GM12878 (cell line): ENCODE measurements around the gene SIK3. TPM values are rescaled to one million over a fixed set of nuclear protein-coding genes. Genes with fewer than 3 reads are reported as not detected.

ENCODE experiments used
- ATAC-seq: fragments of 200-7000 bp; cut with Tn5 transposase; 3 replicates; pipeline ENCODE4 v1.9.1; 2020; ENCODE audit warnings: mild to moderate bottlenecking, moderate library complexity
- BruUV-seq: library from RNA; stranded (reverse); fragments of 400-500 nt; replicated peaks from 2 replicates; lab custom pipeline; 2021; lab: Mats Ljungman, UMichigan
- CTCF ChIA-PET: fragments of 300-600 bp; sonication (Branson Sonifier 250); formaldehyde crosslinking; extraction: SDS; loops from one replicate; lab custom pipeline; 2021; ENCODE audit warnings: inconsistent platforms; lab: Yijun Ruan, JAX
- POLR2A ChIA-PET: fragments of 350-600 bp; formaldehyde crosslinking; extraction: SDS; loops from one replicate; lab custom pipeline; 2021; ENCODE audit warnings: inconsistent platforms; lab: Charles Lee
- RAD21 ChIA-PET: fragments of 300-600 bp; sonication (Branson Sonifier 250); formaldehyde crosslinking; loops from one replicate; lab custom pipeline; 2023; ENCODE audit warnings: antibody characterized with exemption; ENCODE audit not compliant: unreplicated experiment; lab: Charles Lee
- SMC1A ChIA-PET: fragments of 300-600 bp; sonication (Branson Sonifier 250); formaldehyde crosslinking; loops from one replicate; lab custom pipeline; 2023; ENCODE audit not compliant: unreplicated experiment, uncharacterized antibody; lab: Charles Lee
- DNase-seq: peaks from one replicate; pipeline ENCODE4 v3.0.0-alpha.2; 2011; ENCODE audit warnings: low read depth, low spot score
- FAIRE-seq: peaks from 3 replicates; lab custom pipeline; 2011; peaks lifted over from hg19 to GRCh38; lab: Jason Lieb, UNC
- H2AFZ ChIP-seq: 2 replicates; pipeline ENCODE4 v1.6.0; 2011; ENCODE audit warnings: low read depth, low read length, control low read depth; ENCODE audit not compliant: control insufficient read depth
- H3K27ac ChIP-seq: 2 replicates; pipeline ENCODE4 v1.5.1; 2011; ENCODE audit warnings: control low read depth; ENCODE audit not compliant: control insufficient read depth, insufficient read depth
- H3K27me3 ChIP-seq, 2 experiments: replicated peaks in 1 of 2; 2 replicates each; pipeline versions ENCODE4 v1.6.0 to v1.6.1; 2011; ENCODE audit warnings: low read length in 1 of 2; ENCODE audit not compliant: control insufficient read depth in 2 of 2, insufficient read depth in 2 of 2
- H3K36me3 ChIP-seq, 2 experiments: 2 replicates each; pipeline ENCODE4 v1.5.1; 2011; ENCODE audit warnings: low read length in 1 of 2; ENCODE audit not compliant: control insufficient read depth in 2 of 2, insufficient read depth in 2 of 2
- H3K4me1 ChIP-seq: 2 replicates; pipeline ENCODE4 v1.6.1; 2011; ENCODE audit warnings: mild to moderate bottlenecking, low read length, moderate library complexity, mixed read lengths; ENCODE audit not compliant: control insufficient read depth, insufficient read depth
- H3K4me2 ChIP-seq: 2 replicates; pipeline ENCODE4 v1.6.0; 2011; ENCODE audit warnings: control low read depth; ENCODE audit not compliant: control insufficient read depth, insufficient read depth
- H3K4me3 ChIP-seq: fragments of 200-600 bp; sonication (generic); 2 replicates; pipeline ENCODE4 v1.5.1; 2016
- H3K79me2 ChIP-seq: 2 replicates; pipeline ENCODE4 v1.6.0; 2011; ENCODE audit warnings: low read length; ENCODE audit not compliant: control insufficient read depth, insufficient read depth
- H3K9ac ChIP-seq: 2 replicates; pipeline ENCODE4 v1.8.0; 2011; ENCODE audit warnings: low read length, control low read depth, mixed read lengths; ENCODE audit not compliant: control insufficient read depth, insufficient read depth
- H3K9me3 ChIP-seq: replicated peaks from 3 replicates; pipeline ENCODE4 v1.5.1; 2011; ENCODE audit warnings: mild to moderate bottlenecking, low read length; ENCODE audit not compliant: control insufficient read depth, insufficient read depth
- H4K20me1 ChIP-seq: 2 replicates; pipeline ENCODE4 v1.6.0; 2011; ENCODE audit not compliant: control insufficient read depth, insufficient read depth
- ASH2L ChIP-seq: fragments of 300-600, 200-600 bp; sonication (generic); IDR thresholded peaks from 2 replicates; pipeline ENCODE4 v1.6.1; 2017; ENCODE audit warnings: low read depth, mild to moderate bottlenecking, borderline replicate concordance
- CBX5 ChIP-seq: sonication (generic); IDR thresholded peaks from 2 replicates; pipeline ENCODE4 v1.6.1; 2016; ENCODE audit warnings: low read depth, moderate library complexity, mild to moderate bottlenecking, inconsistent platforms
- ETV6 ChIP-seq, 2 experiments: fragments of 450-650 bp in 1 of 2; IDR thresholded peaks in 1 of 2; conservative IDR thresholded peaks in 1 of 2; 2 replicates each; pipeline ENCODE4 v1.6.1; 2014; ENCODE audit warnings: antibody characterized with exemption in 1 of 2, borderline replicate concordance in 1 of 2, low read depth in 1 of 2, mild to moderate bottlenecking in 1 of 2, moderate library complexity in 1 of 2
- FOXK2 ChIP-seq: fragments of 450-650 bp; IDR thresholded peaks from 2 replicates; pipeline ENCODE4 v1.6.1; 2017; ENCODE audit warnings: mild to moderate bottlenecking, moderate library complexity
- KDM1A ChIP-seq: fragments of 200-600 bp; sonication (generic); IDR thresholded peaks from 2 replicates; pipeline ENCODE4 v1.6.1; 2016; ENCODE audit warnings: borderline replicate concordance
- LARP7 ChIP-seq: fragments of 450-650 bp; IDR thresholded peaks from 2 replicates; pipeline ENCODE4 v1.6.1; 2017; ENCODE audit warnings: mild to moderate bottlenecking
- PAX8 ChIP-seq: fragments of 450-650 bp; IDR thresholded peaks from 2 replicates; pipeline ENCODE4 v1.6.1; 2017; ENCODE audit warnings: mild to moderate bottlenecking, moderate library complexity
- POU2F2 ChIP-seq: IDR thresholded peaks from 3 replicates; pipeline ENCODE4 v1.6.1; 2011; ENCODE audit warnings: low read depth, mild to moderate bottlenecking, low read length, borderline replicate concordance
- RAD51 ChIP-seq: fragments of 450-650 bp; IDR thresholded peaks from 2 replicates; pipeline ENCODE4 v1.6.1; 2016; ENCODE audit warnings: moderate library complexity, mild to moderate bottlenecking, inconsistent platforms
- SIN3A ChIP-seq: IDR thresholded peaks from 2 replicates; pipeline ENCODE4 v1.6.1; 2012; ENCODE audit warnings: low read depth, low read length, improper control_type of control experiment
- SIX5 ChIP-seq: IDR thresholded peaks from 2 replicates; pipeline ENCODE4 v1.6.1; 2011; ENCODE audit warnings: mild to moderate bottlenecking, low read depth, low read length, moderate library complexity; ENCODE audit not compliant: severe bottlenecking
- TARDBP ChIP-seq: IDR thresholded peaks from 2 replicates; pipeline ENCODE4 v1.6.1; 2016; ENCODE audit warnings: borderline replicate concordance
- TBL1XR1 ChIP-seq: IDR thresholded peaks from 2 replicates; pipeline ENCODE4 v1.6.1; 2012; ENCODE audit warnings: low read depth, low read length, improper control_type of control experiment
- TCF12 ChIP-seq: IDR thresholded peaks from 2 replicates; pipeline ENCODE4 v1.6.1; 2011; ENCODE audit warnings: low read depth, mild to moderate bottlenecking, low read length
- ZNF622 ChIP-seq: fragments of 450-650 bp; IDR thresholded peaks from 2 replicates; pipeline ENCODE4 v1.6.1; 2017; ENCODE audit warnings: mild to moderate bottlenecking, inconsistent platforms
- WGBS: methylation state at CpG from one replicate; pipeline ENCODE4 v1.1.6; 2016; ENCODE audit warnings: low lambda C conversion rate; ENCODE audit not compliant: insufficient replicate concordance, insufficient coverage; ENCODE audit errors: missing lambda C conversion rate; 5-methylcytosine and 5-hydroxymethylcytosine counted together
- in situ Hi-C: fragments of 300-500 bp; cut with MboI; formaldehyde crosslinking; loops from 9 replicates; pipeline ENCODE4 v1.14.3; 2018; ENCODE audit warnings: mixed read lengths
- intact Hi-C: fragments of 100-400 bp; cut with micrococcal nuclease; formaldehyde crosslinking; loops from one replicate; pipeline ENCODE4 v1.14.2; 2022; ENCODE audit not compliant: unreplicated experiment
- polyA plus RNA-seq, 11 experiments: library from polyadenylated mRNA; depleted of rRNA in 4 of 11; unstranded in 6 of 11; stranded (reverse) in 5 of 11; fragments of >200 nt; fragmentation: Nextera tagmentation in 4 of 11; fragmentation: Illumina TruSeq in 1 of 11; extraction: Ambion mirVana in 4 of 11; extraction: Trizol in 1 of 11; gene quantifications; 1 replicate in 1 of 11; 2 replicates in 10 of 11; pipeline versions ENCODE4 v1.2.1 to v1.2.3, GENCODE V29; 2011 to 2016; ENCODE audit warnings: inconsistent platforms in 2 of 11, missing spikeins in 2 of 11, low read depth in 1 of 11
- total RNA-seq, 4 experiments: library from RNA; depleted of rRNA in 3 of 4; stranded (reverse); fragments of >200 nt in 3 of 4; fragmentation: Illumina TruSeq in 1 of 4; extraction: Trizol in 1 of 4; gene quantifications; 2 replicates each; pipeline versions ENCODE4 v1.2.1 to v1.2.3, GENCODE V29; 2013 to 2021
- TF ChIP-seq, protein P1 (sequence below): IDR thresholded peaks from 2 replicates; pipeline ENCODE4 v1.6.1; 2011; ENCODE audit warnings: low read depth, low read length, improper control_type of control experiment, borderline replicate concordance
- TF ChIP-seq, protein P2 (sequence below): IDR thresholded peaks from 2 replicates; pipeline ENCODE4 v1.6.1; 2012; ENCODE audit warnings: low read depth, low read length, improper control_type of control experiment
- TF ChIP-seq, protein P3 (sequence below): fragments of 450-650 bp; IDR thresholded peaks from 2 replicates; pipeline ENCODE4 v1.6.1; 2017; ENCODE audit warnings: low read depth, mild to moderate bottlenecking, moderate library complexity

SIK3 gene
- total and polyA plus RNA-seq, 10 of the 15 experiments (the other 5 are each of a cell fraction or from before 2014, with no cell fraction given): 2.5 to 31.9 (median 11.1) TPM

DNA sequence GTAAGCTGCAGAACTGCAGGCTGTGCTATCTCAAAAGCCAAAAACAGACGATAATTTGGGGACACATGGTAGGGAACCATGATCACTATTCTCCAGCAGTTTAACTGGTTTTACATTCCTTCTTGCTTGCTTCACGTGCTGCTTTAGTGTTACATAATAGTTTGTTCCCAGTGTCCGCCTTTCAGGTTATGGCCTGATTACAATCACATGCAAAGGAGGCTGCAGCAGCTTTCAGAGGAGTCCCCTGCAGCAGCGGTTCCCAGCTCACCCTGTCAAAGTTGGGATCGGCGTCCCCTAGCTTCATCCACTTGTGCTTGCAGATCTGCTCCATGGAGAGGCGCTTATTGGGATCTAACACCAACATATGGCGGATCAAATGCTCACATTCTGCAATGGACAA is 221.6 kb downstream of the SIK3 start:
- no TSS peak for BruUV-seq
- TF ChIP-seq TCF12 (no peak), SIX5 (no peak), CBX5 (no peak), TARDBP (no peak), FOXK2 (no peak), SIN3A (no peak), ETV6 (conservative IDR thresholded peaks at IDR 0.05 in 1 of 2, IDR thresholded peaks at IDR 0.05 in 1 of 2; ENCODE audit: borderline replicate concordance in 1 of 2, low read depth in 1 of 2) (no peak), LARP7 (no peak), TBL1XR1 (no peak), KDM1A (no peak), PAX8 (no peak), POU2F2 (no peak), ASH2L (no peak), RAD51 (no peak), ZNF622 (no peak)
- TF ChIP-seq, protein P1, sequence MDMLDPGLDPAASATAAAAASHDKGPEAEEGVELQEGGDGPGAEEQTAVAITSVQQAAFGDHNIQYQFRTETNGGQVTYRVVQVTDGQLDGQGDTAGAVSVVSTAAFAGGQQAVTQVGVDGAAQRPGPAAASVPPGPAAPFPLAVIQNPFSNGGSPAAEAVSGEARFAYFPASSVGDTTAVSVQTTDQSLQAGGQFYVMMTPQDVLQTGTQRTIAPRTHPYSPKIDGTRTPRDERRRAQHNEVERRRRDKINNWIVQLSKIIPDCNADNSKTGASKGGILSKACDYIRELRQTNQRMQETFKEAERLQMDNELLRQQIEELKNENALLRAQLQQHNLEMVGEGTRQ: no peak
- TF ChIP-seq, protein P2, sequence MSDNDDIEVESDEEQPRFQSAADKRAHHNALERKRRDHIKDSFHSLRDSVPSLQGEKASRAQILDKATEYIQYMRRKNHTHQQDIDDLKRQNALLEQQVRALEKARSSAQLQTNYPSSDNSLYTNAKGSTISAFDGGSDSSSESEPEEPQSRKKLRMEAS: no peak
- TF ChIP-seq, protein P3, sequence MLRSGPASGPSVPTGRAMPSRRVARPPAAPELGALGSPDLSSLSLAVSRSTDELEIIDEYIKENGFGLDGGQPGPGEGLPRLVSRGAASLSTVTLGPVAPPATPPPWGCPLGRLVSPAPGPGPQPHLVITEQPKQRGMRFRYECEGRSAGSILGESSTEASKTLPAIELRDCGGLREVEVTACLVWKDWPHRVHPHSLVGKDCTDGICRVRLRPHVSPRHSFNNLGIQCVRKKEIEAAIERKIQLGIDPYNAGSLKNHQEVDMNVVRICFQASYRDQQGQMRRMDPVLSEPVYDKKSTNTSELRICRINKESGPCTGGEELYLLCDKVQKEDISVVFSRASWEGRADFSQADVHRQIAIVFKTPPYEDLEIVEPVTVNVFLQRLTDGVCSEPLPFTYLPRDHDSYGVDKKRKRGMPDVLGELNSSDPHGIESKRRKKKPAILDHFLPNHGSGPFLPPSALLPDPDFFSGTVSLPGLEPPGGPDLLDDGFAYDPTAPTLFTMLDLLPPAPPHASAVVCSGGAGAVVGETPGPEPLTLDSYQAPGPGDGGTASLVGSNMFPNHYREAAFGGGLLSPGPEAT: no peak
- no peak for FAIRE-seq
- no peaks in the 10 kb centered on the region for H4K20me1 ChIP-seq
- POLR2A ChIA-PET: no interaction called here
- H3K79me2 ChIP-seq: no peaks in the 10 kb centered on the region
- in situ Hi-C loops (loop anchor here (5.0 kb wide), 2 partner anchors 226 to 351 kb away; no protein-coding TSS in a partner anchor), intact Hi-C loops (no loop called here)
- no peak overlapping the region for H3K9ac ChIP-seq
- no peak overlapping the region for H3K4me3 ChIP-seq
- WGBS: over 99% methylated on average over 8 of the region's 8 CpGs
- CTCF ChIA-PET: interaction anchor here (0.7 to 1.2 kb wide), 3 partner anchors 230 to 349 kb away, joined by 3 to 4 read pairs (median 3); no protein-coding TSS in a partner anchor
- H3K4me2 ChIP-seq: no peak overlapping the region
- H2AFZ ChIP-seq: no peak overlapping the region
- DNase-seq: no peak
- RAD21 ChIA-PET: no interaction called here
- H3K4me1 ChIP-seq: no peaks in the 10 kb centered on the region
- ATAC-seq: no peak
- SMC1A ChIA-PET: interaction anchor here (0.9 to 11.3 kb wide), 3 partner anchors 21 to 223 kb away, joined by 3 to 166 read pairs (median 3); partner anchors contain the start of gene SIK3
- H3K27ac ChIP-seq: no peak overlapping the region
- no peaks in the 10 kb centered on the region for H3K9me3 ChIP-seq
- no peaks in the 10 kb centered on the region for H3K27me3 ChIP-seq
- H3K36me3 ChIP-seq: peaks cover 11% of the 10 kb centered on the region in 2 experiments
